ENCODE measurements around the gene NXF1.

The NXF1 gene

GRCh38 chr11:62841361-62842170 is 36.3 kb upstream of the NXF1 start:
- POLR2A ChIA-PET, result interaction anchor here (0.6 to 3.4 kb wide), 58 partner anchors 9 to 1462 kb away, joined by 3 to 182 read pairs (median 6); partner anchors contain the start of genes AHNAK, B3GAT3, BSCL2 and C11orf98
- CTCF ChIA-PET, result interaction anchor here (0.8 to 2.3 kb wide), 3 partner anchors 20 to 944 kb away, joined by 4 to 9 read pairs (median 7); no protein-coding TSS in a partner anchor
- TF ChIP-seq ZNF704 (tag by site-specific recombination; IDR thresholded peaks at IDR 0.05) (no peak), GFI1B (tag by site-specific recombination; IDR thresholded peaks at IDR 0.05) (peak; percentile 86), KLF7 (tag by site-specific recombination; IDR thresholded peaks at IDR 0.05; ENCODE audit: borderline replicate concordance) (peak; percentile 83; the same call in 1 of the 2 replicates), ZNF626 (tag by site-specific recombination; IDR thresholded peaks at IDR 0.05) (no peak), ZNF2 (tag by site-specific recombination; IDR thresholded peaks at IDR 0.05) (peak; percentile 99), SALL2 (tag by site-specific recombination; IDR thresholded peaks at IDR 0.05; ENCODE audit: borderline replicate concordance) (0 out of 2 replicates have a peak, but pooled peaks have one; percentile 15), ZBTB48 (tag by site-specific recombination; IDR thresholded peaks at IDR 0.05) (peak; percentile 85), MZF1 (tag by site-specific recombination; IDR thresholded peaks at IDR 0.05; ENCODE audit: borderline replicate concordance) (peak; percentile 88), ZNF10 (tag by site-specific recombination; IDR thresholded peaks at IDR 0.05) (peak; percentile 58), ZNF121 (tag by site-specific recombination; IDR thresholded peaks at IDR 0.05) (no peak; the same call in none of the 2 replicates), TCF7L2 (IDR thresholded peaks at IDR 0.05; ENCODE audit: borderline replicate concordance, low read depth, low read length) (peak; percentile 54; the same call in 1 of the 2 replicates), ZNF248 (tag by site-specific recombination; IDR thresholded peaks at IDR 0.05) (no peak), ZNF473 (tag by site-specific recombination; IDR thresholded peaks at IDR 0.05) (no peak), ZXDB (tag by site-specific recombination; IDR thresholded peaks at IDR 0.05) (peak; percentile 97), ZNF184 (tag by site-specific recombination; IDR thresholded peaks at IDR 0.05) (peak; percentile 16; the same call in 1 of the 2 replicates), ZSCAN30 (tag by site-specific recombination; IDR thresholded peaks at IDR 0.05) (peak; percentile 98), ZNF621 (tag by site-specific recombination; IDR thresholded peaks at IDR 0.05) (no peak), ZBTB21 (tag by site-specific recombination; IDR thresholded peaks at IDR 0.05) (no peak), ZNF513 (tag by site-specific recombination; IDR thresholded peaks at IDR 0.05) (peak; percentile 66), SCRT2 (tag by site-specific recombination; IDR thresholded peaks at IDR 0.05) (peak; percentile 70), ZFP41 (tag by site-specific recombination; IDR thresholded peaks at IDR 0.05; ENCODE audit: borderline replicate concordance) (peak; percentile 98), KLF9 (tag by site-specific recombination; IDR thresholded peaks at IDR 0.05; ENCODE audit: low read depth) (0 out of 2 replicates have a peak, but pooled peaks have one; percentile 34), ZNF549 (tag by site-specific recombination; IDR thresholded peaks at IDR 0.05) (no peak), ZBTB49 (tag by site-specific recombination; IDR thresholded peaks at IDR 0.05; ENCODE audit: low read depth) (no peak), ZBTB6 (tag by site-specific recombination; IDR thresholded peaks at IDR 0.05) (peak; percentile 59), ZNF214 (tag by site-specific recombination; IDR thresholded peaks at IDR 0.05; ENCODE audit: borderline replicate concordance) (no peak), ZNF114 (tag by site-specific recombination; IDR thresholded peaks at IDR 0.05) (no peak), KLF1 (tag by site-specific recombination; IDR thresholded peaks at IDR 0.05) (peak; percentile 43), ZNF394 (tag by site-specific recombination; IDR thresholded peaks at IDR 0.05; ENCODE audit: borderline replicate concordance) (peak; percentile 77), ZNF133 (tag by site-specific recombination; IDR thresholded peaks at IDR 0.05) (no peak)

More at GRCh38 chr11:62841361-62842170, 36.3 kb upstream of the NXF1 start:
- Histone ChIP-seq H3K36me3 (ENCODE audit: control insufficient read depth in 2 of 2, insufficient read depth in 1 of 2, low read length in 2 of 2) (peaks cover 0 to 11% of the 10 kb centered on the region in 2 experiments; a peak in 2 of 3 replicates), H3K27ac (ENCODE audit: extremely low read depth, low read depth, low read length) (peak overlapping the region; percentile 92), H3K4me3 (ENCODE audit: low read depth, low read length) (peak overlapping the region; percentile 42), H3K9me3 (ENCODE audit: control insufficient read depth, insufficient read depth, low read depth, low read length) (no peaks in the 10 kb centered on the region), H3K4me1 (ENCODE audit: control insufficient read depth, insufficient read depth, low read length) (no peaks in the 10 kb centered on the region)

Data from HEK293 (cell line).